KOPT-K1 (cell line): ENCODE results near the gene OR52W1.

Experiments
- H3K27ac ChIP-seq: fragments of 200-600 bp; sonication (generic); 2 replicates; pipeline ENCODE4 v1.5.1; 2016; ENCODE audit warnings: antibody characterized with exemption, mild to moderate bottlenecking, low read depth, low read length; ENCODE audit not compliant: poor library complexity, severe bottlenecking
- H3K36me3 ChIP-seq: fragments of 200-600 bp; sonication (generic); 2 replicates; pipeline ENCODE4 v1.5.1; 2017; ENCODE audit warnings: antibody characterized with exemption, mild to moderate bottlenecking, low read length, moderate library complexity; ENCODE audit not compliant: insufficient read depth
- H3K9me3 ChIP-seq: fragments of 200-600 bp; sonication (generic); 2 replicates; pipeline ENCODE4 v1.5.1; 2017; ENCODE audit warnings: antibody characterized with exemption, low read length, mild to moderate bottlenecking; ENCODE audit not compliant: insufficient read depth, poor library complexity, severe bottlenecking

OR52W1 gene, protein sequence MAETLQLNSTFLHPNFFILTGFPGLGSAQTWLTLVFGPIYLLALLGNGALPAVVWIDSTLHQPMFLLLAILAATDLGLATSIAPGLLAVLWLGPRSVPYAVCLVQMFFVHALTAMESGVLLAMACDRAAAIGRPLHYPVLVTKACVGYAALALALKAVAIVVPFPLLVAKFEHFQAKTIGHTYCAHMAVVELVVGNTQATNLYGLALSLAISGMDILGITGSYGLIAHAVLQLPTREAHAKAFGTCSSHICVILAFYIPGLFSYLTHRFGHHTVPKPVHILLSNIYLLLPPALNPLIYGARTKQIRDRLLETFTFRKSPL

DNA sequence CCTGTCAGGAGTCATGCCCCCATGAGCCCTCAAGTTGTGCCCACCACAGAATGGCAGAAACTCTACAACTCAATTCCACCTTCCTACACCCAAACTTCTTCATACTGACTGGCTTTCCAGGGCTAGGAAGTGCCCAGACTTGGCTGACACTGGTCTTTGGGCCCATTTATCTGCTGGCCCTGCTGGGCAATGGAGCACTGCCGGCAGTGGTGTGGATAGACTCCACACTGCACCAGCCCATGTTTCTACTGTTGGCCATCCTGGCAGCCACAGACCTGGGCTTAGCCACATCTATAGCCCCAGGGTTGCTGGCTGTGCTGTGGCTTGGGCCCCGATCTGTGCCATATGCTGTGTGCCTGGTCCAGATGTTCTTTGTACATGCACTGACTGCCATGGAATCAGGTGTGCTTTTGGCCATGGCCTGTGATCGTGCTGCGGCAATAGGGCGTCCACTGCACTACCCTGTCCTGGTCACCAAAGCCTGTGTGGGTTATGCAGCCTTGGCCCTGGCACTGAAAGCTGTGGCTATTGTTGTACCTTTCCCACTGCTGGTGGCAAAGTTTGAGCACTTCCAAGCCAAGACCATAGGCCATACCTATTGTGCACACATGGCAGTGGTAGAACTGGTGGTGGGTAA, at the start of gene OR52W1:
Gene OR52W1 (plus strand): TSS at position 51 of the 637 bp plus-strand sequence. CDS start 0 bp downstream, at position 51.
- Histone ChIP-seq H3K9me3 (no peaks in the 10 kb centered on the region), H3K36me3 (no peaks in the 10 kb centered on the region), H3K27ac (no peak within 1 kb of the TSS)

- no peak overlapping the region for H3K27ac ChIP-seq
- H3K9me3 ChIP-seq: no peaks in the 10 kb centered on the region
- no peaks in the 10 kb centered on the region for H3K36me3 ChIP-seq
These were observed 47.9 kb upstream of the OR52W1 start for GRCh38 chr11:6151117-6151516.

- H3K9me3 ChIP-seq: no peaks in the 10 kb centered on the region
- no peak overlapping the region for H3K27ac ChIP-seq
- no peaks in the 10 kb centered on the region for H3K36me3 ChIP-seq
These were observed 46.9 kb upstream of the OR52W1 start for GRCh38 chr11:6152126-6152525.

GRCh38 chr11:6156628-6157359, 42.2 kb upstream of the OR52W1 start:
- H3K9me3 ChIP-seq: no peaks in the 10 kb centered on the region
- no peak overlapping the region for H3K27ac ChIP-seq
- no peaks in the 10 kb centered on the region for H3K36me3 ChIP-seq

DNA sequence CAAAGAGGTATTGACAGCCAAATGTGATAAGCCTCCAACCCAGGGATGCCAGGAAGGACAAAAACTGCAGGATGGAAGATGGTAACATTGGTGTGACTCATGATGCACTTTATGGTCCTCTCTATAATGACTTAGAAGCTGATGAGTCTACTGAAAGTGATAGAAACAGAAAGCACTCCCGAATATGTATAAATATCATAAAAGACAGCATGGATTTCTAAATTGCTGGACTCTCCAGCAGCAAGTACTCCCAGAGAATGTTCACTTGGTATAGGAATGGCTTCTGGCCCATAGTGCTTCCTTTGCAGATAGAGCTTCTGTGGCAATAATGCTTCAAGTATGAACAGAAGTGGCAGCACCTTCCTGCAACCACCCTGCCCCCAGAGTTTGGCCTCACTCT, 28.8 kb upstream of the OR52W1 start, which contains the start of gene OR52B2:
Gene OR52B2 (minus strand): TSS at position 101 of the 400 bp plus-strand sequence. CDS start 0 bp downstream, at position 101.
- Histone ChIP-seq H3K9me3 (peaks cover 2% of the 10 kb centered on the region), H3K27ac (no peak within 1 kb of the TSS)

DNA sequence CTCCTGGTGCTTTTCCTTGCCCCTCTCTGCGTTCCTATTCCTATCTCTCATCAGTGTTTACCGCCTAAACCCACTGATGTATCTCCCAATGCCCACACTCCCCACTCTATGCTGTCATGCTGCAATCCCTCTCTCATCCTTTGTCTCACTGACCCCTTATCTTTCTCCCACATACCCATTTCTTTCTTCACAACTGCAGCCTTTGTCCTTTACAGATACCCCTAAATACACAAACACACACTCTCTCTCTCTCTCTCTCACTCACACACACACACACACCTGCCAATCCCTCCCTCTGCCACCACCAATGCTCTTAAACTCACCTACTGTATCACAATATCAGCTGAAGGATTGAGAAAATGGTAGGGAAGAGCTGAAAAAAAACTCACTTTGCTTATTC, 23.6 kb upstream of the OR52W1 start:
- no peaks in the 10 kb centered on the region for H3K9me3 ChIP-seq
- no peaks in the 10 kb centered on the region for H3K36me3 ChIP-seq
- no peak overlapping the region for H3K27ac ChIP-seq

More for the DNA sequence above, 28.8 kb upstream of the OR52W1 start, which contains the start of gene OR52B2:
- no peaks in the 10 kb centered on the region for H3K36me3 ChIP-seq

- Histone ChIP-seq H3K36me3 (no peaks in the 10 kb centered on the region), H3K9me3 (no peaks in the 10 kb centered on the region), H3K27ac (no peak overlapping the region)
These were observed 7.3 kb upstream of the OR52W1 start for GRCh38 chr11:6191742-6192141.

- H3K36me3 ChIP-seq: no peaks in the 10 kb centered on the region
- no peaks in the 10 kb centered on the region for H3K9me3 ChIP-seq
- H3K27ac ChIP-seq: no peak overlapping the region
These were observed 4.9 kb upstream of the OR52W1 start for GRCh38 chr11:6194065-6194581.

DNA sequence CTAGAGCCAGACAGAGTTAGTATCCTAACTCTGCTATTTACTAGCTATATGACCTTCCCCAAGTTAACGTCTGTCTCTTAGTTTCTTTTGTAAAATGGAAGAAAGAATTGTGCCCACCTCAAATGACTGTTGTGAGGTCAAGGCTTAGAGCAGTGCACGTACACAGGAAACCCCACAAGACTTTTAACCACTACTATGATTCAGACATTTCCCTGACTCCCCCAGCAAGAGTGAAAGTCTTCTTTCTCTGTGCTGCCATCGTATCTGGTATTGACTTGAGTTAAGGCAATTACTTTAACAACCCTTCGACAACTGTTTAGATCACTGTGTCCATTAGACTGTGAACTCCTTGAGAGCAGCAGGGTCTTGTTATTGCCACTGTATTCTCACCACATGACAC, 2.6 kb upstream of the OR52W1 start:
- H3K27ac ChIP-seq: no peak overlapping the region
- H3K36me3 ChIP-seq: no peaks in the 10 kb centered on the region
- H3K9me3 ChIP-seq: no peaks in the 10 kb centered on the region

GRCh38 chr11:6197466-6198200, 1.4 kb upstream of the OR52W1 start:
- Histone ChIP-seq H3K36me3 (no peaks in the 10 kb centered on the region), H3K27ac (no peak overlapping the region), H3K9me3 (no peaks in the 10 kb centered on the region)

DNA sequence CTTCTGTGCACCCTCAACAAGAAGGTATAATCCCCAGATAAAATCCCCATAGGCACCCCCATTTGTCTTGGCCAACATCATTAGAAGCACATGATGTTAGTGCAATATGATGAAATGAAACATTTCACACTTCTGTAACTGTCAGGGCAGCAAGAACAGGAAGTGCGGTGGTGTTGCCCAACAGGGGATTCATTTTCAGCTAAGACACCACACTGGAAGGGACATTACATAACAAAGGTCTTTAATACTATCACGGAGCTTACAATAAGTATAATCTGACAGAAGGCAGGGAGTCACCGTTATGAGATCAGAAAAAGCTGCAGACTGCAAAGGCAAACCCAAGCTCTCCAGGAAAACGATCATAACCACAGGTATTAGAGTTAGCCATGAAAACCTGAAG, 2.0 kb downstream of the OR52W1 start:
- H3K27ac ChIP-seq: no peak overlapping the region
- peaks cover 9% of the 10 kb centered on the region; the same call in 1 of the 2 replicates for H3K36me3 ChIP-seq
- H3K9me3 ChIP-seq: no peaks in the 10 kb centered on the region

GRCh38 chr11:6201481-6201880, 2.5 kb downstream of the OR52W1 start:
- Histone ChIP-seq H3K9me3 (no peaks in the 10 kb centered on the region), H3K36me3 (peaks cover 10% of the 10 kb centered on the region; the same call in 1 of the 2 replicates), H3K27ac (no peak overlapping the region)

GRCh38 chr11:6202041-6202440, 3.0 kb downstream of the OR52W1 start:
- Histone ChIP-seq H3K27ac (no peak overlapping the region), H3K36me3 (peaks cover 13% of the 10 kb centered on the region; the same call in 1 of the 2 replicates), H3K9me3 (no peaks in the 10 kb centered on the region)

DNA sequence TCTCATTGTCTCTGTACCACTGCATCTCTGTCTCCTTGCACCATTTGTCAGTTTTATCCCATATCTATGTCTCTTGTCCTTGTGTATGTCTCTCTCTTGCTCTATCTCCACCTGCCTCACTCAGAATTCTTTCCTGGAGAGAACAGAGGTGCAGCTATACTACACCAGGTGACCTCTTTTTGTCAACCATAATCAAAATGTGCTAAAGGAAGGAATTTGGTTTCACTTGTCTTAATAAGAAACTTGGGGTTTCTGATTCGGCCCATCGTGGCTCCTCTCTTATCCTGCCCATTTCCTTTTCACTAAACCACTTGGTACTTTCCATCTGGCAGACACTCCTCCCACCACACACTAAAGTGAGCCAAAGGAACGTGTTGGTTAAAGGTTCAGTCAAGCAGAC, 4.3 kb downstream of the OR52W1 start:
- peaks cover 16% of the 10 kb centered on the region; the same call in 1 of the 2 replicates for H3K36me3 ChIP-seq

More for the DNA sequence above, 4.3 kb downstream of the OR52W1 start:
- H3K9me3 ChIP-seq: no peaks in the 10 kb centered on the region
- no peak overlapping the region for H3K27ac ChIP-seq
